GM19351 (cell line): Measurements from ENCODE around the gene EPHB1.
"Not testable (repeated sequence)": the region's sequence is repeated elsewhere in the genome, so short reads cannot be mapped to it uniquely, and the experiment has no call there.

ENCODE experiments used
- ATAC-seq: cut with Tn5 transposase; IDR thresholded peaks from one replicate; pipeline ENCODE4 v1.9.1; 2021; ENCODE audit warnings: mild to moderate bottlenecking, moderate library complexity; ENCODE audit not compliant: unreplicated experiment

The EPHB1 gene

GRCh38 chr3:134776518-134776917, 18.5 kb upstream of the EPHB1 start:
- no peak for ATAC-seq

GRCh38 chr3:134777341-134777740, 17.7 kb upstream of the EPHB1 start:
- ATAC-seq: no peak

- ATAC-seq: not testable (repeated sequence)
Measured at GRCh38 chr3:134788283-134788682, 6.8 kb upstream of the EPHB1 start.

- ATAC-seq: no peak
Measured at GRCh38 chr3:134790065-134790464, 5.0 kb upstream of the EPHB1 start.

GRCh38 chr3:134791992-134792391, 3.1 kb upstream of the EPHB1 start:
- ATAC-seq: no peak

- no peak for ATAC-seq
Measured at GRCh38 chr3:134792700-134793099, 2.4 kb upstream of the EPHB1 start.

GRCh38 chr3:134793562-134793961, 1.5 kb upstream of the EPHB1 start:
- no peak for ATAC-seq

GRCh38 chr3:134794323-134794722, 737 bp upstream of the EPHB1 start:
- no peak for ATAC-seq

- ATAC-seq: peak; percentile 1
Measured at GRCh38 chr3:134795746-134796280, 753 bp downstream of the EPHB1 start.

- no peak for ATAC-seq
Measured at GRCh38 chr3:134796281-134797056, 1.4 kb downstream of the EPHB1 start.

GRCh38 chr3:134797057-134797740, 2.1 kb downstream of the EPHB1 start:
- ATAC-seq: no peak

GRCh38 chr3:134797741-134798451, 2.8 kb downstream of the EPHB1 start:
- no peak for ATAC-seq

- no peak for ATAC-seq
Measured at GRCh38 chr3:134798681-134799311, 3.7 kb downstream of the EPHB1 start.

- ATAC-seq: no peak
Measured at GRCh38 chr3:134799393-134799792, 4.3 kb downstream of the EPHB1 start.

- no peak for ATAC-seq
Measured at GRCh38 chr3:134801204-134801958, 6.3 kb downstream of the EPHB1 start.

- no peak for ATAC-seq
Measured at GRCh38 chr3:134802428-134803050, 7.5 kb downstream of the EPHB1 start.

- peak; percentile 78 for ATAC-seq
Measured at GRCh38 chr3:134803051-134803505, 8.0 kb downstream of the EPHB1 start.

- ATAC-seq: no peak
Measured at GRCh38 chr3:134803652-134804051, 8.6 kb downstream of the EPHB1 start.
